GM18502 (cell line): ENCODE results near the gene MCEMP1.

Source experiments
- ATAC-seq: cut with Tn5 transposase; IDR thresholded peaks from one replicate; pipeline ENCODE4 v1.9.1; 2021; ENCODE audit warnings: mild to moderate bottlenecking; ENCODE audit not compliant: unreplicated experiment, poor library complexity

Gene MCEMP1

GRCh38 chr19:7669641-7670040 lies 7.2 kb upstream of the MCEMP1 start:
- ATAC-seq, result no peak

- ATAC-seq, result no peak
These were observed 6.6 kb upstream of the MCEMP1 start for GRCh38 chr19:7670150-7670783.

GRCh38 chr19:7670790-7671189 lies 6.1 kb upstream of the MCEMP1 start:
- ATAC-seq, result no peak

DNA sequence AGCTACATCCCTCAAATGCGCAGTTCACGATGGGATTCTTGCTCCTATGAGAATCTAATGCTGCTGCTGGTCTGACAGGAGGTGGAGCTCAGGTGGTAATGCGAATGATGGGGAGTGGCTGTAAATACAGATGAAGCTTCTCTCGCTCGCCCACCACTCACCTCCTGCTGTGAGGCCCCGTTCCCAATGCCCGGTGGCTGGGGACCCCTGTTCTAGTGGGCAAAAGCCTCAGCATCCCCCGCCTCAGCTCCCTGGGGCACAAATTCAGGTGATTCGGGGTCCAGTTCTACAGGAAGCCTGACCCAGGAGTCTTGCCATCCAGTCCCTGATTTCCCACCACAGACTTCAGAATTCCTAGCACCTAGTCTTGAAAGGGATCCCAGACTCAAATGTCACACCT lies 4.4 kb upstream of the MCEMP1 start:
- ATAC-seq, result no peak

DNA sequence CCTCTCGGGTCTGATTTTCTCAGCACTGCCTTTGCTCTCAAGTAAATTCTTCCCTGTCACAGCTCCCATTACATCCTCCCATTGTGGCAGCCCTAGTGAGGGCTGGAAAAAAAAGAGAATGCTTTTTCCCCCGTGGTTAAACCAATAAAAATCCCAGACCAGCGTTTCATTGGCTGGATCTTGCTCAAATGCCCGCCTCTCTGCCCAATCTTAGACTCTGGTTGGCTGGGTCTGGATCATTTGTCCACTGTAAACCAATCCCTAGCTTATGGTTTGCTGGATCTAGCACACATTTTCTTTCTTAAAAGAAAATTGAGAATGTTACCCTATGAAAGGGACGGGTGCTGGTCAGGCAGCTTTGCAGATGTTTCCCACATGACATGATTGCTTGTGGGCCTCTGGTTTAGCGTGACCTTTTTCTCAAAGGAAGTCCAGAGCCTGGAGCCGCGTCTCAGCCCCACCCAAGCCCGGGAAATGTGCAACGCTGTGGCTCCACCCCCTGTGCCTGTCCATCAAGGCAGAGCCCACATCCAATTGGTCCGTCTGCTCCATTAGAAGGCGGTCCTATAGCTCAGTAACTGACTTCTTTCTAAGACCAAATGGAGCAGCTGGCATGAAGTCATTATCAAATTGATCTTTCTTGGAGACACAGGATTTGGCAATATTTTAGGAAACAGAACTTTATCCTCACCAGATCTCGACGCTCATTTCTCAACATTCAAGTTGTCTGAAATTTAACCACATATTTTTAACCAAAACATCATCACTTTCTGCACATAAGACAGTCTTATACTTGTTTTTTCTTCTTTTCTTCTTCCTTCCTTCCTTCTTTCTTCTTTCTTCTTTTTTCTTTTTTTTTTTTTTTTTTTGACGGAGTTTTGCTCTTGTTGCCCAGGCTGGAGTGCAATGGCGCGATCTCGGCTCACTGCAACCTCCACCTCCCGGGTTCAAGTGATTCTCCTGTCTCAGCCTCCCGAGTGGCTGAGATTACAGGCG lies 2.6 kb upstream of the MCEMP1 start:
- ATAC-seq, result no peak

DNA sequence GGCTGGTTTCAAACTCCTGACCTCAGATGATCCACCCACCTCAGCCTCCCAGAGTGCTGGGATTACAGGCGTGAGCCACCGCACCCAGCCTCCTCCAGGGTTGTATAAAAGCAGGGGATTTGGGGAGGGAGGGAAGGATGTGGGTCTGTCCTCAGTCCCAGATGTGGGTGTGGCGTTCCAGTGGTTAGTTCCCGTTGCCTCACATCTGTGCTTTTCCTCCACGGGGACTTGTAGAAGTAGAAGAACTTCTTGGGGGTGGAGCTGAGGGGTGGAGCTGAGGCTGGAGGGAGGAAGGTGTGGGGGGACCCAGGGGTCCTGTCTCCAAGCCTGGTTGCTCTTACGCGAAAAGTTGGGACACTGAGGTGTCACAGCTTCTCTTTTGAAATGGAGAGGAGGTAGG lies 514 bp upstream of the MCEMP1 start:
- ATAC-seq, result no peak

GRCh38 chr19:7677669-7678311 lies 900 bp downstream of the MCEMP1 start:
- no peak for ATAC-seq

DNA sequence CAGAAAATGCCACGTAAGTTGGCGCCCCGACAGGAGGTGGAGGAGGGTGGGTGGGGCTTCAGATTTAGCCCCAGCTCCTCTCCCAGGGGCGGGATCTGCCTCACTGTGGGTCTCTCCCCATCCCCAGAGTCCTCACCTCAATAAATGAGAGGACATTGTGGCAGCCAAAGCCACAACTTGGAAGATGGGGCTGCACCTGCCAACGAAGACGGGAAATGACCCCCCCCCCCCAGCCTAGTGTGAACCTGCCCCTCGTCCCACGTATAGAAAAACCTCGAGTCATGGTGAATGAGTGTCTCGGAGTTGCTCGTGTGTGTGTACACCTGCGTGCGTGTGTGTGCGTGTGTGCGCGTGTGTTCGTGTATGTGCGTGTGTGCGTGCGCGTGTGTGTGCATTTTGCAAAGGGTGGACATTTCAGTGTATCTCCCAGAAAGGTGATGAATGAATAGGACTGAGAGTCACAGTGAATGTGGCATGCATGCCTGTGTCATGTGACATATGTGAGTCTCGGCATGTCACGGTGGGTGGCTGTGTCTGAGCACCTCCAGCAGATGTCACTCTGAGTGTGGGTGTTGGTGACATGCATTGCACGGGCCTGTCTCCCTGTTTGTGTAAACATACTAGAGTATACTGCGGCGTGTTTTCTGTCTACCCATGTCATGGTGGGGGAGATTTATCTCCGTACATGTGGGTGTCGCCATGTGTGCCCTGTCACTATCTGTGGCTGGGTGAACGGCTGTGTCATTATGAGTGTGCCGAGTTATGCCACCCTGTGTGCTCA lies 2.3 kb downstream of the MCEMP1 start:
- ATAC-seq, result no peak

DNA sequence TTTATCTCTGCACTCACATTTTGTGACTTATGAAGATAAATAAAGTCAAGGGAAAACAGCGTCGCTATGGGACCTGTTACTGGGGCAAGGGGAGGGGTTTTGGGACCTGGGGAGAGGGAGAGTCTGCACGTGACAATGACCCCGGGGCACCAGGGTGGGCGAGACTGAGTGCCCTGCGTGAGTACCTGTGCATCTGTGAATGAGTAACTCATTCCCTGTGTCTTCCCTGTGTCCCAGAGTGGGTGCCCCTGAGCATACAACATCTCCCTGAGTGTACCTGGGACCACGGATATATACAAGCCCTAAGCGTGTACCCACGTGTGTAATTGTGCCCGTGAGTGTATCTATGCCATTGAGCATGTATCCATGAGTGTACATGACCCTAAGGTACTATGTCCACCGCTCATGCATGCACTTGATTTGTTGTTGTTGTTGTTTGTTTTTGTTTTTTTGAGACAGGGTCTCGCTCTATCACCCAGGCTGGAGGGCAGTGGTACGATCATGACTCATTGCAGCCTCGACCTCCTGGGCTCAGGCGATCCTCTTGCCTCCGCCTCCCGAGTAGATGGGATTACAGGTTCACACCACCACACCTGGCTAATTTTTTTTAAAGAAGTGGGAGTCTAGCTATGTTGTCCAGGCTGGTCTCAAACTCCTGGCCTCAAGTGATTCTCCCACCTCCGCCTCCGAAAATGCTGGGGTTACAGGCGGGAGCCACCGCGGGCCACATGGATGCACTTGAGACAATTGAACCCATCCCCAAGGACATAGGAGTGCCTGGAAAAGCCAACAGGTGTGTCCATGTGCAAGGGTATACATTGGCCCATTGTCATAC lies 3.1 kb downstream of the MCEMP1 start:
- ATAC-seq, result no peak

GRCh38 chr19:7680606-7681339 lies 3.9 kb downstream of the MCEMP1 start, which contains the start of gene TRAPPC5:
TRAPPC5 (plus strand) TSS chr19:7680833; CDS start chr19:7682254, 1,421 bp downstream.
- no peak for ATAC-seq

DNA sequence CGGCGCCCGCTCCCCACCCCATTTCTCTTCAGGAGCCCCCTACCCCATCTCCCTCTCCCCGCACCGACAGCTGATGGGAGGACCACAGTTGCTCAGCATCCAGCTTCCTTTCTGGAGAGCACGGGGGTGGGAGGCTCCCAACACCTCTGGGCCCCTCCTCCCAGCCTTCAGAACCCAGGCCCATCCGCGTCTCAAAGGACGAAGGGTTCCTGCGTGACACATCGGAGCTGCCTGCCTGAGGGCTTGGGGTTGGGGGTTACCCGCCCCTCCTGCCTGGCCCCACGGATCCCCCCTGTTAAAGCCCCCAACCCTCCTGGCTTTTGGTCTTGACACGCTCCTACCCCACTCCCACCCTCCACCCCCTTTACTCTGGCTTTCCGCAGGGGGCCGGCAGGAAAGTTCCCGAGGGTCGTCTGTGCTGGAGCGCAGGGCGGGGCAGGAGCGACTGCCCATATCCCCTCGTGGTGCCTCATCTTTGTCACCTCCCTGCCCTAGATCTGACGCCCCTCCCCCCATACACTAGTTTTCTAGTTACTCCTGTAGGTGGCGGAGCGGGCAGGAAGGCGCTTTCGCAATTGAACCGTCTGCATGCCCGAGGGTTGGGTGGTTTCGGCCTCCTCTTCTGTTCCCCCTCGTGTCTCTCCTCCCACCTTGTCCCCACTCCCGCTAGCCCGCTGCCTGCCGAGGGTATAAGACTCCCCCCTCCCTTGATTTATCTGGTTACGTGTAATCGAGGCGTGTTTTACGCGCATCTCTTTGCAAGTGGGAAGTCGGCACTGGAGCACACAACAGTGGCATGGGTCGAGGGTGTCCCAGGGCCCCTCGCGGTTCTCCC lies 4.7 kb downstream of the MCEMP1 start:
- no peak for ATAC-seq

DNA sequence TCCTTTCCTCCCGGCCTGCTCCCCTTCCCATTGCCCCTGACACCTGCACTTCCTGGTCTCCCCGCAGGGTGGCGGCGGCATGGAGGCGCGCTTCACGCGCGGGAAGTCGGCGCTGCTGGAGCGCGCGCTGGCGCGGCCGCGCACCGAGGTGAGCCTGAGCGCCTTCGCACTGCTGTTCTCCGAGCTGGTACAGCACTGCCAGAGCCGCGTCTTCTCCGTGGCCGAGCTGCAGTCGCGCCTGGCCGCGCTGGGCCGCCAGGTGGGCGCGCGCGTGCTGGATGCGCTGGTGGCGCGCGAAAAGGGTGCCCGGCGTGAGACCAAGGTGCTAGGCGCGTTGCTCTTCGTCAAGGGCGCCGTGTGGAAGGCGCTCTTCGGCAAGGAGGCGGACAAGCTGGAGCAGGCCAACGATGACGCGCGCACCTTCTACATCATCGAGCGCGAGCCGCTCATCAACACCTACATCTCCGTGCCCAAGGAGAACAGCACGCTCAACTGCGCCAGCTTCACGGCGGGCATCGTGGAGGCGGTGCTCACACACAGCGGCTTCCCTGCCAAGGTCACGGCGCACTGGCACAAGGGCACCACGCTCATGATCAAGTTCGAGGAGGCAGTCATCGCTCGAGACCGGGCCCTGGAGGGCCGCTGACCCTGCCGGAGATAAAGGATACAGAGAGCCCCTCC lies 5.4 kb downstream of the MCEMP1 start:
- no peak for ATAC-seq

DNA sequence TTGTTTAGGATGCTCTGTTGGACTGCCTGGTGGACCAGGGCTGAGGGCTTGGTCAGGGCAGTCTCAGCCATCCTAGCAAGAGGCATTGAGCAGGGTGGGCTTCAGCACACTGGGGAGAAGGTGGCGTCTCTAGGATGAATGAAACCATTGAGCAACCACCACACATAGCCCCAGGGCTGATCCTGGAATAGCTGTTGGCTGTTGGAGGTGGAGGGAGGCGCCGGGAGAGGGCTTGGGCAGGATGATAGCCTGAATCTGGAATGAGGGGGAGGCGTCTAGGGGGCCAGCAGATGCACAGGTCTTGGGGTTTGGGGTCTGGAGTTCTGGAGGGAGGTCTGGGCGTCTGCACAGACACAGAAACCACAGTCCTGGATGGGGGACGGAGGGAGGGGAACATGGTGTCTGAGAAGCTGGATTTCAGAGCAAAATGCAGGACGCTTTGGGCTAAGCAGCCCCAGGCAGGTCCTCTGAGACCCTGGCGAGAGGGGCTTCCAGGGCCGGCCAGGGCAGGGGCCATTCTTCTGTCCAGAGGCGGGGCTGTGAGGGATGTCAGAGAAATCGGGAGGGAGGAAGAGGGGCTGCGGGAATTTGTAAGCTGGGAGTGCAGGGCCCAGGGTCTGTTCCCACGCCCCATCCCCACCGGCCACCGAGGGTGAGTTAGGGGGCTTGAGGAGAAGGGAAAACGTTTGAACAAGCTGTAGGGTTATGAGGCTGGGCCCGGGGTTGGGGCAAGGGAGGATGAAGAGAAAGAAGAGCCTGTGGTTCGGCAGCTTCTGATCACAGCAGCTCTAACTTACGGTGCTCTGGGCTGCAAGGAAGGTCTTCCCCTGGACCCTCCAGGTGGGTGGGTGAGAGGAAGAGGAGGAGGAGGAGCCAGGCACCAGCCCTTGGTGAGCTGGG lies 8.9 kb downstream of the MCEMP1 start:
- ATAC-seq, result no peak

- no peak for ATAC-seq
These were observed 10.3 kb downstream of the MCEMP1 start for GRCh38 chr19:7687177-7687576.

- no peak for ATAC-seq
These were observed 12.3 kb downstream of the MCEMP1 start for GRCh38 chr19:7689165-7689564.

DNA sequence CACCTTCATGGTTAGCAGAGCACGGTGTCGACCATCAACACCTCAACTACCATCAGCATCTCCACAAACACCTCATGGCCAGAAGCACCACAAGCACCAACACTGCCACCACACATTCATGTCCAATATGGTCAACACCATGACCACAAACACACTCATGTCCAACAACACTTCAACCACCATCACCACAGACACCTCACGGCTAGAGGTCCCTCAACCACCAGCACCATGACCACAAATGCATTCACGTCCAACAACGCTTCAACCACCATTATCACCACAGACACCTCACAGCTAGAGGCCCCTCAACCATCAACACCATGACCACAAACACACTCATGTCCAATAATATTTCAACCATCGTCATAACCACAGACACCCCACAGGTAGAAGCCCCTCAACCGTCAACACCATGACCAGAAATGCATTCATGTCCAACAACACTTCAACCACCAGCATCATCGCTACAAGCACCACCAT lies 13.9 kb downstream of the MCEMP1 start:
- no peak for ATAC-seq
